Measurements from ENCODE around the gene EVA1B. TPM values are rescaled to one million over a fixed set of nuclear protein-coding genes. Genes with fewer than 3 reads are reported as not detected.

The EVA1B gene
- total RNA-seq, 1 donor from 2014 or later: 1.5 TPM

- H3K9me3 Mint-ChIP-seq (ENCODE audit: unreplicated experiment): peaks cover 2% of the 10 kb centered on the region
- no peak overlapping the region for H3K27ac Mint-ChIP-seq (ENCODE audit: unreplicated experiment)
- no peak overlapping the region for H3K4me3 Mint-ChIP-seq (ENCODE audit: unreplicated experiment)
- H3K4me1 Mint-ChIP-seq (ENCODE audit: low read depth, unreplicated experiment): peaks cover 8% of the 10 kb centered on the region
- DNase-seq: no peak
- TF ChIP-seq CTCF (IDR thresholded peaks at IDR 0.05; ENCODE audit: partially characterized antibody, unreplicated experiment): no peak
- peaks cover 7% of the 10 kb centered on the region for H3K27me3 Mint-ChIP-seq (ENCODE audit: unreplicated experiment)
- no peaks in the 10 kb centered on the region for H3K36me3 Mint-ChIP-seq (ENCODE audit: unreplicated experiment)
Measured at GRCh38 chr1:36287595-36287994, 35.9 kb downstream of the EVA1B start.

GRCh38 chr1:36286802-36287201 is 36.6 kb downstream of the EVA1B start:
- DNase-seq: no peak
- peaks cover 6% of the 10 kb centered on the region for H3K27me3 Mint-ChIP-seq (ENCODE audit: unreplicated experiment)
- H3K27ac Mint-ChIP-seq (ENCODE audit: unreplicated experiment): no peak overlapping the region
- H3K4me3 Mint-ChIP-seq (ENCODE audit: unreplicated experiment): no peak overlapping the region
- TF ChIP-seq CTCF (IDR thresholded peaks at IDR 0.05; ENCODE audit: partially characterized antibody, unreplicated experiment): no peak
- peaks cover 8% of the 10 kb centered on the region for H3K4me1 Mint-ChIP-seq (ENCODE audit: low read depth, unreplicated experiment)
- no peaks in the 10 kb centered on the region for H3K36me3 Mint-ChIP-seq (ENCODE audit: unreplicated experiment)
- peaks cover 4% of the 10 kb centered on the region for H3K9me3 Mint-ChIP-seq (ENCODE audit: unreplicated experiment)

DNA sequence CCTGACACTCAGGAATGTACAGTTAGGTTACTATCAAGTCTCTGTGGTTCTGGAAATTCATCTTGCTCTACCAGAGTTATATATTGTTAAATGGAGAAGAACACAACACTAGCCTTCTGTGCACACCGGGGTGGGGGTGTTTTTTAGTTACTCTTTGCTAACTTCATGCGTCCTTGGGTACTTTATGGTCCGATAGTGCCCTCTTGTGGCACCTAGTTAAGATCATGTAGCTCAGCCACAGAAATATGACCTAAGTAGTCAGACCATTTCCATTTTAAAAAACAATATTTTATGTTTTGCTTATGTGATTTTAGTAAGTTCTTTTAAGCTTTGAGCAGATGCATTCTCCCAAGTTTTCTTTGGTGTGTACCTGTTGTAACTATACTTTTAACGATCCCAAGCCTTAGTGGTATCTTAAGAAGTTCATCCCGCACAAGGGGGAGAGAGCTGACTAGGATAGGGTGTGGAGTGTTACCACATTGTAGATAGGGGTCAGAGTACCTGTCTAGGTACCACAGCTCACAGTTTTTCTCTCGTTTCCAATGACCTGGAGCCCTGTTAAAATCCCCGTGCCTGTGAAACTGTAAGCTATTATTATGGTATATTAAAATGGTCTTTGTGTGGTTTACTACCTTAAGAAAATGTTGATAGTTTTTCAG is 37.9 kb downstream of the EVA1B start:
- Mint-ChIP-seq H3K27ac (ENCODE audit: unreplicated experiment) (no peak overlapping the region), H3K9me3 (ENCODE audit: unreplicated experiment) (peaks cover 4% of the 10 kb centered on the region), H3K36me3 (ENCODE audit: unreplicated experiment) (no peaks in the 10 kb centered on the region), H3K27me3 (ENCODE audit: unreplicated experiment) (peaks cover 6% of the 10 kb centered on the region), H3K4me1 (ENCODE audit: low read depth, unreplicated experiment) (peaks cover 3% of the 10 kb centered on the region), H3K4me3 (ENCODE audit: unreplicated experiment) (no peak overlapping the region)
- TF ChIP-seq CTCF (IDR thresholded peaks at IDR 0.05; ENCODE audit: partially characterized antibody, unreplicated experiment): peak; percentile 75
- DNase-seq: peak; percentile 29

GRCh38 chr1:36284517-36284916 is 38.9 kb downstream of the EVA1B start:
- H3K36me3 Mint-ChIP-seq (ENCODE audit: unreplicated experiment): no peaks in the 10 kb centered on the region
- H3K4me3 Mint-ChIP-seq (ENCODE audit: unreplicated experiment): no peak overlapping the region
- H3K27me3 Mint-ChIP-seq (ENCODE audit: unreplicated experiment): peaks cover 6% of the 10 kb centered on the region
- no peak for TF ChIP-seq CTCF (IDR thresholded peaks at IDR 0.05; ENCODE audit: partially characterized antibody, unreplicated experiment)
- no peak for DNase-seq
- no peak overlapping the region for H3K27ac Mint-ChIP-seq (ENCODE audit: unreplicated experiment)
- H3K4me1 Mint-ChIP-seq (ENCODE audit: low read depth, unreplicated experiment): no peaks in the 10 kb centered on the region
- H3K9me3 Mint-ChIP-seq (ENCODE audit: unreplicated experiment): peaks cover 4% of the 10 kb centered on the region

DNA sequence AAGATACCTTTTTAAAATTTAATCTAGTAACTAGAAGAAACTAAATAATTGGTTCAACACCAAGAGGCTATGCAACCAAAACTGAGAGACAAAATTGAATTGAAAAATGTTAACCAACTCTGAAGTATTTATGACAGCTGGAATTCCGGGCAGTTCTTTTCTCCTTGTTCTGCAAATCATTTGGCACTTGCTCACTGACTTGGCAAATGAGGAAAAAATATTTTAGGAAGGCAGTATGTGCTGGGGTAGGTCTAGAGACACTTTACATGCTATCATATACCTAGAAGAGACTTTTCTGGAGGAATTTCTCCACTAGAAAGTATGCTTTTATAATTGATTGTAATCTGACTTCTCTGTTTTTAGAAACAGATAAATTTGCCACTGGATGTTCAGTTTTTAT is 39.4 kb downstream of the EVA1B start:
- Mint-ChIP-seq H3K27ac (ENCODE audit: unreplicated experiment) (no peak overlapping the region), H3K27me3 (ENCODE audit: unreplicated experiment) (peaks cover 6% of the 10 kb centered on the region), H3K4me3 (ENCODE audit: unreplicated experiment) (no peak overlapping the region), H3K4me1 (ENCODE audit: low read depth, unreplicated experiment) (no peaks in the 10 kb centered on the region), H3K9me3 (ENCODE audit: unreplicated experiment) (peaks cover 2% of the 10 kb centered on the region), H3K36me3 (ENCODE audit: unreplicated experiment) (no peaks in the 10 kb centered on the region)
- TF ChIP-seq CTCF (IDR thresholded peaks at IDR 0.05; ENCODE audit: partially characterized antibody, unreplicated experiment): no peak
- no peak for DNase-seq

All from glutamatergic neuron (in vitro differentiated cells).